HepG2 (cell line): ENCODE results near the gene VAMP2. TPM values are rescaled to one million over a fixed set of nuclear protein-coding genes. Genes with fewer than 3 reads are reported as not detected.

Experiments
- FOXO1 ChIP-seq: sonication (generic); formaldehyde crosslinking; IDR thresholded peaks from 2 replicates; pipeline ENCODE4 v1.4.0; 2020; ENCODE audit warnings: missing genetic modification reagents
- KLF15 ChIP-seq: sonication (generic); formaldehyde crosslinking; IDR thresholded peaks from 2 replicates; pipeline ENCODE4 v1.8.1; 2023; ENCODE audit warnings: borderline replicate concordance, mild to moderate bottlenecking, inconsistent platforms, missing genetic modification reagents, mixed read lengths
- MIER3 ChIP-seq: IDR thresholded peaks from 2 replicates; pipeline ENCODE4 v1.6.1; 2016; ENCODE audit warnings: missing compliant biosample characterization, borderline replicate concordance
- PLSCR1 ChIP-seq: sonication (generic); formaldehyde crosslinking; IDR thresholded peaks from 2 replicates; pipeline ENCODE4 v1.5.0; 2020; ENCODE audit warnings: missing genetic modification reagents, mild to moderate bottlenecking, borderline replicate concordance
- POLR2AphosphoS2 ChIP-seq: IDR thresholded peaks from 2 replicates; pipeline ENCODE4 v1.6.1; 2011; ENCODE audit warnings: low read depth, low read length, improper control_type of control experiment
- RNF2 ChIP-seq: fragments of 450-650 bp; conservative IDR thresholded peaks from 2 replicates; pipeline ENCODE4 v1.6.1; 2016; ENCODE audit warnings: low read depth
- SAP130 ChIP-seq: IDR thresholded peaks from 2 replicates; pipeline ENCODE4 v1.6.1; 2016; ENCODE audit warnings: low read depth
- STAT6 ChIP-seq: sonication (generic); formaldehyde crosslinking; IDR thresholded peaks from 2 replicates; pipeline ENCODE4 v1.4.0; 2020; ENCODE audit warnings: missing genetic modification reagents, mild to moderate bottlenecking, borderline replicate concordance
- SYNCRIP ChIP-seq: fragments of 200-400 bp; formaldehyde crosslinking; IDR thresholded peaks from 2 replicates; pipeline ENCODE4 v1.6.1; 2018; ENCODE audit warnings: mild to moderate bottlenecking, low read depth, low read length; ENCODE audit not compliant: insufficient read depth
- TEAD3 ChIP-seq: optimal IDR thresholded peaks from 2 replicates; pipeline ENCODE3; 2016; ENCODE audit warnings: borderline replicate concordance
- THRA ChIP-seq: sonication (generic); formaldehyde crosslinking; IDR thresholded peaks from 2 replicates; pipeline ENCODE4 v1.4.0; 2020; ENCODE audit warnings: missing genetic modification reagents, borderline replicate concordance
- ZBTB21 ChIP-seq: sonication (generic); formaldehyde crosslinking; IDR thresholded peaks from 2 replicates; pipeline ENCODE4 v1.4.0; 2020; ENCODE audit warnings: missing genetic modification reagents
- ZNF318 ChIP-seq: sonication (generic); formaldehyde crosslinking; IDR thresholded peaks from 2 replicates; pipeline ENCODE4 v1.4.0; 2020; ENCODE audit warnings: mild to moderate bottlenecking, missing genetic modification reagents
- ZNF550 ChIP-seq: sonication (generic); formaldehyde crosslinking; IDR thresholded peaks from 2 replicates; pipeline ENCODE4 v1.4.0; 2020; ENCODE audit warnings: mild to moderate bottlenecking, missing genetic modification reagents, borderline replicate concordance
- ZNF83 ChIP-seq: sonication (generic); formaldehyde crosslinking; IDR thresholded peaks from 2 replicates; pipeline ENCODE4 v1.4.0; 2020; ENCODE audit warnings: missing genetic modification reagents, mild to moderate bottlenecking, borderline replicate concordance
- ZNF839 ChIP-seq: sonication (generic); formaldehyde crosslinking; IDR thresholded peaks from 2 replicates; pipeline ENCODE4 v1.4.0; 2020; ENCODE audit warnings: missing genetic modification reagents, mild to moderate bottlenecking, borderline replicate concordance
- polyA plus RNA-seq, 8 experiments: library from polyadenylated mRNA; depleted of rRNA in 3 of 8; stranded (reverse) in 7 of 8; unstranded in 1 of 8; fragments of >200 nt; fragmentation: Illumina TruSeq in 4 of 8; extraction: Trizol in 4 of 8; gene quantifications; 2 replicates each; pipeline versions ENCODE4 v1.2.1 to v1.2.3, GENCODE V29; 2011 to 2016; ENCODE audit warnings: low read depth in 4 of 8, missing spikeins in 1 of 8, mixed read lengths in 1 of 8; ENCODE audit not compliant: insufficient read depth in 1 of 8
- total RNA-seq, 5 experiments: library from RNA; depleted of rRNA; stranded (reverse); fragments of >200 nt; fragmentation: Illumina TruSeq; extraction: Trizol; gene quantifications; 2 replicates each; pipeline ENCODE4 v1.2.3, GENCODE V29; 2016; ENCODE audit warnings: low read depth in 1 of 5

VAMP2 gene
- total and polyA plus RNA-seq, 2 of the 13 experiments (the other 11 are each of a cell fraction or from before 2014, with no cell fraction given): 3.9 to 17.2 TPM

GRCh38 chr17:8156246-8156992 is 6.3 kb downstream of the VAMP2 start (continued):
- no peak for TF ChIP-seq SYNCRIP
- no peak for TF ChIP-seq PLSCR1 (CRISPR knock-in tag)
- peak; percentile 89 for TF ChIP-seq SAP130 (CRISPR knock-in tag)
- no peak for TF ChIP-seq ZNF83 (CRISPR knock-in tag)
- TF ChIP-seq ZNF839: no peak
- TF ChIP-seq KLF15 (CRISPR knock-in tag): no peak
- TF ChIP-seq FOXO1 (CRISPR knock-in tag): peak; percentile 75
- no peak for TF ChIP-seq STAT6
- peak; percentile 43; the same call in 1 of the 2 replicates for TF ChIP-seq POLR2AphosphoS2
- TF ChIP-seq RNF2: peak; percentile 47; the same call in 1 of the 2 replicates
- no peak for TF ChIP-seq TEAD3 (CRISPR knock-in tag)
- no peak for TF ChIP-seq THRA
- peak; percentile 21; the same call in 1 of the 2 replicates for TF ChIP-seq MIER3 (CRISPR knock-in tag)
- TF ChIP-seq ZNF318 (CRISPR knock-in tag): no peak
- no peak for TF ChIP-seq ZBTB21 (CRISPR knock-in tag)
- no peak for TF ChIP-seq ZNF550 (CRISPR knock-in tag)
